Measurements from ENCODE around the gene DRAXIN.

GRCh38 chr1:11676386-11677103 is 15.0 kb upstream of the DRAXIN start:
- TF ChIP-seq, protein P1, sequence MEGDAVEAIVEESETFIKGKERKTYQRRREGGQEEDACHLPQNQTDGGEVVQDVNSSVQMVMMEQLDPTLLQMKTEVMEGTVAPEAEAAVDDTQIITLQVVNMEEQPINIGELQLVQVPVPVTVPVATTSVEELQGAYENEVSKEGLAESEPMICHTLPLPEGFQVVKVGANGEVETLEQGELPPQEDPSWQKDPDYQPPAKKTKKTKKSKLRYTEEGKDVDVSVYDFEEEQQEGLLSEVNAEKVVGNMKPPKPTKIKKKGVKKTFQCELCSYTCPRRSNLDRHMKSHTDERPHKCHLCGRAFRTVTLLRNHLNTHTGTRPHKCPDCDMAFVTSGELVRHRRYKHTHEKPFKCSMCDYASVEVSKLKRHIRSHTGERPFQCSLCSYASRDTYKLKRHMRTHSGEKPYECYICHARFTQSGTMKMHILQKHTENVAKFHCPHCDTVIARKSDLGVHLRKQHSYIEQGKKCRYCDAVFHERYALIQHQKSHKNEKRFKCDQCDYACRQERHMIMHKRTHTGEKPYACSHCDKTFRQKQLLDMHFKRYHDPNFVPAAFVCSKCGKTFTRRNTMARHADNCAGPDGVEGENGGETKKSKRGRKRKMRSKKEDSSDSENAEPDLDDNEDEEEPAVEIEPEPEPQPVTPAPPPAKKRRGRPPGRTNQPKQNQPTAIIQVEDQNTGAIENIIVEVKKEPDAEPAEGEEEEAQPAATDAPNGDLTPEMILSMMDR (IDR thresholded peaks at IDR 0.05), result no peak
- no peak for TF ChIP-seq POLR2A (IDR thresholded peaks at IDR 0.05)

All from body of pancreas (tissue), 4 donors.